NCI-H1694 (cell line): ENCODE results near the gene CD58.
"Not testable (repeated sequence)": the region's sequence is repeated elsewhere in the genome, so short reads cannot be mapped to it uniquely, and the experiment has no call there.

Experiments
- DNase-seq: peaks from one replicate; lab custom pipeline; 2025; lab: John Stamatoyannopoulos, UW

The CD58 gene, protein sequence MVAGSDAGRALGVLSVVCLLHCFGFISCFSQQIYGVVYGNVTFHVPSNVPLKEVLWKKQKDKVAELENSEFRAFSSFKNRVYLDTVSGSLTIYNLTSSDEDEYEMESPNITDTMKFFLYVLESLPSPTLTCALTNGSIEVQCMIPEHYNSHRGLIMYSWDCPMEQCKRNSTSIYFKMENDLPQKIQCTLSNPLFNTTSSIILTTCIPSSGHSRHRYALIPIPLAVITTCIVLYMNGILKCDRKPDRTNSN

DNA sequence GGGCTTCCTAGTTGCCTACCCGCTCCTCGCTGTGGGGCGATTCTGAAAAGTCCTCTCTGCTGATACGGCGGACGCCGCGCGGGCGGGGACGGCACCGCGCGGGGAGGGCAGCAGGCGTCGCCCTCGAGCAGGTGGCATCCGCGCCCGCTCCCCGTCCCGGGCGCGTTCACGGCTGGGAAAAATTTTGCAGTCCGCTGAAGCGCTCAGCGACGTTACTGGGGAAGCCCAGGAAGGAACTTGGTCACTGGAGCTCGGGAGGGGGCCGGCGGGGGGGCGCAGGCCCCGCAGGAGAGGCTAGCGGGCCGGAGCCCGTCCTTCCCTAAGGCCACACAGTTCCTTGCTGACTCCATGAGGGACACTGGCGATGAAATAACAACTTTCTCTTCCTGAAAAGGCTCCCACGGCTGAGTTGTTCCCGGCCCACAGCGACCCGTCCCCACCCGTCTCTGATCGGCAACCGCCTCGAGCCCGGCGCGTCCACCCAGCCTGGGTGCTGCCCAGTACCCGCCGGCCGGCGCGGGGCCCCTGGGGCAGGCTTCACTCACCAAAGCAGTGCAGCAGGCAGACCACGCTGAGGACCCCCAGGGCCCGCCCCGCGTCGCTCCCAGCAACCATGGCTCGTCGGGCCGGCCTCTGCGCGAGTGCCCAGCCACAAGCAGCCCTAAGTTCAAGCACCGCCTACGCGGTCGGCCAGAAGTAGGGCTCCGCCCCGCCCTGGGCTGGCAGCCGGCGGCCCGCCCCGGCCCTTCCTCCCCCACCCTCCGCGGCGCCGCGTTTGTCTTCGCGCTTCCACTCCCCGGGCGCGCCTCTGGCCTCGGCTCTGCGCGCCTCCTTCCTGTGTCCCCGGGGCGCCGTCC lies at the start of gene CD58:
Gene CD58 (minus strand): TSS at position 669 of the 857 bp plus-strand sequence. CDS start 54 bp downstream, at position 615.
- peak; percentile 61 for DNase-seq

DNA sequence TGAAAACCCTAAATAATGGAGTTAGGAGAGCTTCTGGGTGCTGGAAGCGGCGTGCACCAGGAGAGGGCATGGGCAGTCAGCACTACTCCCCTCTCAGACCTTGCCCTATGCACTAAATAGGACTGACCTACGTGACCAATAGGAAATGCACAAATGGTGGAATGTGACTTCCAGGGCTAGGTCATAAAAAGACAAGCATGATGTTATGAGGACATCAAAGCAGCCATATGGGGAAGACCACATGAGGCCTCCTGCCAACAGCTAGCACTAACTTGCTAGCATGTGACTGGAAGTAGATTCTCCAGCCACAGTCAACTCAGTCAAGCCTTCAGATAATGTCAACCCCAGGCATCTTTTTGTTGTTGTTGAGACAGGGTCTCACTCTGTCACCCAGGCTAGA lies 49.6 kb upstream of the CD58 start:
- not testable (repeated sequence) for DNase-seq

DNA sequence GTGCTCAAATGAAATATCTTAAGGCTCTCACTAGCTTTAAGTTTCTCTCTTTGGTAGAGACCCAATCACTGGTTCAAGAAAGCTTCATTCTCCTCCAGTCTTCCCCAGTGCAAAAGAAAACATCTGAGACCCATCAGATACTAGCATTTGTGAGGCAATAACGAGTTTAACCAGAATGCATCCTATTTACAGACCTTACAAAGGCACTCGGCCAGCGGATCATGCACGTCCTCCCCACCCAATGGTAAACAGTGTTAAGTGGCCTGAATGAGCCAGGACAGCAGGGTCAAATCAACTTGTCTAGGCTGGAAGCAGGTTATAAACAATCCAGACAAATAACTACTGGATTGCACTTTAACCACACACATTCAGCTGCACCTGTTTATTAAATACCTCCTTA lies 48.3 kb upstream of the CD58 start:
- not testable (repeated sequence) for DNase-seq

DNA sequence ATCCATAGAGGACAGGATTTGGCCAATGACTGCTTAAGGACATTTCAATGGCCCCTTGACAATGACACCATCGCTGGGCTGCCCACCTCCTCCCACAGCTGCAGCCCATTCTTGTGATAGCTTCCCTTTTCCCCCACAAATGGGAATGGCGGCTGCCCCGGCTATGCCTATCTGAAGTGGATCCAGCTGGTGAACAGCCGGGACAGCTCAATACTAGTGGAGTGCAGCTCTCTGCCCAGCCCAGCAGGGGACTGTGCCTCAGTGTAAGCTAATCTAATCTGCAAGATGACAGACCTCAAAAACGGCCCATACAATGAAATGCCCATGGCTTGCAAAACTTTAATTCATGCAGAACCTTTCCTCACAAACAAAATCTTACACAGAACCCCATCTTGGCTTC lies 47.0 kb upstream of the CD58 start:
- not testable (repeated sequence) for DNase-seq

DNA sequence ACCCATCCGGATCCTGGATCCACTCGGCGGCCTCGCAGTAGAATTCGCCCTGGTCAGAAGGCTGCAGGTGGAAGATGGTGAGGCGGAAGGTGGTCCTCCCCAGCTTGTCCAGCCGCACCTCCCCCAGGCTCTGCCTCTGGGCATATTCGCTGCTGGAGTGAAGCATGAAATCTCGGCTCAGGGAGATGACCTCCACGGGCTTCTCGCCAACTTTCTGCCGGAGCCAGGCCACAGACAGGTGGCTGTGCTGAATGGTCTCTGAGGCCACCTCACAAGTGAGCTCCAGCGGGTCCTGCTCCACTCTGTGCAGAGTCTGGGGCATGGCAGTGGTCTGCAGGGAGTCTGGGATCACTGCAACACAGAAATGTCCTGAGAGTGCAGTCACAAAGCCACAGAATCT lies 43.0 kb upstream of the CD58 start:
- not testable (repeated sequence) for DNase-seq

DNA sequence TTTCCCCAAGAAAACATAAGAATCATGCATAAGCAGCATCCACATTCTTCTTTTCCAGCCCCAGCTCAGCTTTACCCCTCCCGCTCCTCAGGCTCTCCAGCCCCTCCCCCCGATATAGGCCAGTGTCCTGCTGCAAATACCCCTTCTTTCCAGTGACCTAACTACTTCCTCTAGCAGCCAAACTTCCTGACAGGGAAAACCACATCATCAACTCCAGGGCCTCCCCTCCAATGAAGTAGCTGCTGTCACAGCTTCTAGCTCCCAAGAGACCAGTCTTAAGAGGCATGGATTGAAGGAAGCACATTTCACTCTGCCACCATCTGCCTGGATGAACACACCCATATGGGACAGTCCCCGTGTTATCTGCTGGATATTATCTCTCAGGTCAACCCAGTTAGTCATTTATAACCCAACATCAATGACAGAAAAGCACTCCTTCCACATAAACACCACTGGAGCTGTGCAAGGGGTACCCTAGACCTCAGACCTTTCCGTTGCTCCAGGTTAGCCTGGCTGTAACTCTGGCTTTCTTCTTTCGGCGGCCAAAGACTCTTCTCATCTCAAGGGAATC lies 39.1 kb upstream of the CD58 start:
- not testable (repeated sequence) for DNase-seq

DNA sequence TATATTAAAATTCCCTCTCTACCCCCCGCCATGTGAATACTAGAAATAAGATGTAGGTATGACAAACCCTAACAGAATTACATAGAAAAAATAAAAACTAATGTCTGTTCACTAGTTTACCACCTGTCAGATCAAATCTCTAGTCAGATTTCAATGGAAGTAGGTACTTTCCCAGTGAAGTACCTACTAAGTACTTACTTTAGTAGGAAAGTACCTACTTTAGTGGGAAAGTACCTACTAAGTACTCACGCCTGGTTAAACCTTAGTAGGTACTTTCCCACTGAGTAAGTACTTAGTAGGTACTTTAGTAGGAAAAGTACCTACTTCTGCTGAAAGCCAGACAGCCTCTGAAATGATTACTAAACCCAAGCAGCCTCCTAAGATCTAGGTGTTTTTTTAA lies 38.0 kb upstream of the CD58 start:
- not testable (repeated sequence) for DNase-seq

DNA sequence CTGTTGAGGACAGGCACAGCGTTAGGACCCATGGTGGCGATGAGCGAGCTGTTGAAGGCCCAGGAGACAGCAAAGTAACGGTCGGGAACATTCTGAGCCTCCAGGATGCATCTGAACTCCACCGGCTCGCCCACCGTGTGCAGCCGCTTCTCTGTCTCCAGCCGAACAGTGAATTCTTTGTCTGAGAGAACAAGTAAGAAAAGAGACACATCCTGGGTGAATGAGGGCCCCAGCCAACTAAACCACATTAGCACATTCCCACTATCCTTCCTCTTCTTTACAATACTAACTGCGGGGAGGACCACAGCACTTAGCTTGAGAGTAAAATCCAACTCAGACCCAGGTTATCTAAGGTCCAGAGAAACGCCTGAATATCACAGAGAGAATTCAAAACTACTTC lies 37.3 kb upstream of the CD58 start:
- DNase-seq, result not testable (repeated sequence)

DNA sequence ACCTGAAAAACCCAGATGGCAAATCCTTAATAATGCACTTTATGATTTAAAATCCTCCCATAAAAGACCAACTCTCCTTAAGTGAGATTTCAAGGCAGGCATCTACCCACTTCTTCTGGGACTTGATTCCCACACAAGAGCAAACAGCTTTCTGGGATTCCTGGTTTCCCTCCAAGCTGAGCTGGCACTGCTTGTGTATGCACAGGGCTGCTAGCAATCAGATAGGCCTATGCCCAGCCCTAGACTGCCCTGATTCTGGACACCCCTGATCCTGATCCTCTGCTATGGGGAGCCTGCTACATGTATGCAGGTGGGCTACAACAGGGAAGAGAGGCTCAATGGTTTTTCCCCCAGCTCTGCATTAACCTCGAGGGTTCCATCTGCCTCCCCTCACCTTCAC lies 36.6 kb upstream of the CD58 start:
- not testable (repeated sequence) for DNase-seq

DNA sequence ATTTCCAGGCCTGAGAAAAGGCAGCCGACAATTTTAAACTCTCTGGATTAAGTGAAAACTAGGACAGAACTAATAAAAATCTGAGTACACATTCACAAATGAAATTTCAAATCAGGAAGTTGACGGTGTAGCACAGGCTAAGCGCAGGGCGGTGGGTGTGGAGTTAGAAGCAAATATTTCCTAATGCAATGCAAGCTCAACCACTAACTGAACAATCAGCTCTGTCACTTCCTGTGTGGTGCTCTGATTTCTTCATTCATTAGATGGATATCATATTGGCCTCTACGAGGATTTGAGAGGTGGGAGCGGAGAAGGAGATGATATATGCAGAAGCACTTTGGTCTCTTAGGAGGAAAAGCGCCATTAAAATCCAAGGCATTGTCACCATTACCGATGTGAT lies 35.2 kb upstream of the CD58 start:
- not testable (repeated sequence) for DNase-seq

DNA sequence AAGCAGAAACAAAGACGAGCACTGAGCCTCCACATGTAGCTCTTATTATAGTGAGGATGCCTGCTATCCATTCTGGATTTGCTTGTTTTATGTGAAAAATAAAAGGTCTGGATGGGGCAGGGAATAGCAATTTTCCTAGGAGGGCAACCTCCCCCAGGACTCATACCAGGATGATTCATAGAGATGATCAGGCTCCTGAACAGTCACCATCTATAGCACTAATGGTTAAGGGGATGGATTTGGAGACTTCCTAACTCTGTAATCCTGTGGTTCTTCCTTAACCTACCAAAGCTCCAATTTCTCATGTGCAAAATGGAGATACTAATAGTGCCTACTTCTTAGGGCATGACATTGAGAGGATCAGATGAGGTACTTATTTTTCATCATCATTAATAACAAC lies 34.5 kb upstream of the CD58 start:
- DNase-seq, result no peak

DNA sequence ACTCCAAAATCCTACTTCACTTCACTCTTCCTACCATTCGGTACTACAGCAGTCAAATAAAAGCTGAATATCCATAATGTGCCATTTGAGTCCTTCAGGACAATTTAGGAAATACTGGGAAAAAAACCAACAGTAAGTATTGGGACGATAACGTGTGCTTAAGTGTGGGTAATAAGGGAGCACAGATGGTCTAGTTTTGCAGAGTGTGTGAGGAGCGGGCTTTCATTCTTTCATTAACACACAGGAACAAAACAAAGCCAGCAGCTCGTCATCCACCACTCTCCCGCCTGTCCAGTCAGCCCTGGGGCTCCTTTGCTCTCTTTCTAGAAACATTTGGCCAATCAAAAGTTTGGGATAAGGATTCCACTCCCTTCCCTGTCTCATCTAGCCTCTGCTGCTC lies 33.6 kb upstream of the CD58 start:
- DNase-seq, result peak; percentile 15

DNA sequence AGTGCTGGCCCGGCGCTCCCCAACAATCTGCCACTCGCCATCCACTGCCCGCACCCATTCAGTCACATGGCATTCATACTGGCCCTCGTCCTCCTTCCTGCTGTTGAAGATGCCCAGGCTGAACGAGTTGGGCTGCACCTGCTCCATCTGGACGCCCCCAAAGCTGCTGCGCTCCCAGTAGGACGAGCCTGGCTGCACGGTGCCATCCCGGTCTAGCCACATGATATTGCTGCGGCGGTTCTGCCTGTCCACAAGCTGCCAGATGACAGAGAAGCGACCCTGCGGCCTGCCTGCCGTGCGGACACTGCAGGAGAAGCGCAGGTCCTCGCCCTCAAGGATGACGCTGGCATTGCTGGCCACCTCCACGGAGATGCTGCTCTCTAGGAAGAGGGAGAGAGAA lies 32.8 kb upstream of the CD58 start:
- not testable (repeated sequence) for DNase-seq

DNA sequence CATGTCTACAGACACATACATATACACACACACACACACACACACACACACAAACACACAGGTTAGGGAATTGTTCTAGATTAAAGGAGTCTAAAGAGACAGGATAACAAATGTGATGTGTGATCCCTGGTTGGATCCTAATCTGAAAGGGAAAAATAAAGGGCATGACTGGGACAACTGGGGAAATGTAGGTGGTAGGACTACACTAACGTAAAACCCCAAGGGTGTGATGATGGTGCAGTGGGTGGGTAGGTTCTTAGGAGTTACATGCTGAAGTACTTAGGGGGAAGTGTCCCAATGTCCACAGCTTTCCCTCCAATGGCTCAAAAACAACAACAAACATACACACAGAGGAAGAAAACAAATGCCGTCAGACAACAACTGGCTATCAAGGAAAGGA lies 28.5 kb upstream of the CD58 start:
- DNase-seq, result not testable (repeated sequence)

DNA sequence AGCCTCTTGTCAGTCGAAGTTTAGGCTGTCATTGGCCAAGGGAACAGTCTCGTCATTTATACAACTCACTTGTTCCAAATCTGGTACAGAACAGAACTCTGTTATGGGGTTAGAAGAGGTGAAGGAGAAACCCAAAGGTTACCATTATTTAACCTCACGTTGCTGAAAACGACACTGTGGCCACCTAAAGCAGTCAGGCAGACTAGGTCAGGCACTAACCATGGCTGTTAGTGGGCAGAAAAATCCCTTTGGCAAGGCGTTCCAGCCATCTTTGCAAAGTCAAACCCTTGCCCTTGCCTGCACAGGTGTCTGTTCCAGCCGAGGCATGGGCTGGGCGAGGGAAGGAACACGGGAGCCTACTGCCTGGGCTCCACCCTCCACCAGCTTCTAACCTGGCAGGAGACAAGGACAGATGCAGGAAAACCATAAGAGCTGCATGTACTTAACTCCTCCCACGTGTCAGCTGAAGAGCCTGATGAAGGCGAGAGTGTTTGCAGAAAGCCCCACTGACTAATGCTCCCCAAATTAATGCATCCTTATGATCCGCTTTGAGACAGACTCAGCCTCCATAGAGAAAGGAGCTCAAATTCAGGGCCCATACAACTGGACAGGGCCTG lies 27.7 kb upstream of the CD58 start:
- not testable (repeated sequence) for DNase-seq

DNA sequence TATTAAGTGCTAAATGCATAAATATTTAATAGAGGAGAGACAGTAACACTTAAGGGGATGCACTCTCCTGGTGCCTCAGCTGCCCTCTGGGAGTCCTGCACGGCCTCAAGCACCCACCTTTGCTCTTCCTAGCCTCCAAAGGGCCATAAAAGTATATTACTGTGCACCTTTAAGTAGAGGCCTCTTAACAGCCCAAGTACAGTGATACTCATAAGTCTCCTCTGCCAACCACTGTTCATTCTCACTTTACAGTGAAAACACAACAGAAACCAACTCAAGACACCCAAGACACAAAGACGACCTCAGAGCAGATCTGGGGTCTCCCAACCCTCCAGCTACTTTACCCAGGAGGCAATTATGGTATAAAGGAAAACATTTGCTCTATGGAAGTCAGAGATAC lies 26.6 kb upstream of the CD58 start:
- not testable (repeated sequence) for DNase-seq

DNA sequence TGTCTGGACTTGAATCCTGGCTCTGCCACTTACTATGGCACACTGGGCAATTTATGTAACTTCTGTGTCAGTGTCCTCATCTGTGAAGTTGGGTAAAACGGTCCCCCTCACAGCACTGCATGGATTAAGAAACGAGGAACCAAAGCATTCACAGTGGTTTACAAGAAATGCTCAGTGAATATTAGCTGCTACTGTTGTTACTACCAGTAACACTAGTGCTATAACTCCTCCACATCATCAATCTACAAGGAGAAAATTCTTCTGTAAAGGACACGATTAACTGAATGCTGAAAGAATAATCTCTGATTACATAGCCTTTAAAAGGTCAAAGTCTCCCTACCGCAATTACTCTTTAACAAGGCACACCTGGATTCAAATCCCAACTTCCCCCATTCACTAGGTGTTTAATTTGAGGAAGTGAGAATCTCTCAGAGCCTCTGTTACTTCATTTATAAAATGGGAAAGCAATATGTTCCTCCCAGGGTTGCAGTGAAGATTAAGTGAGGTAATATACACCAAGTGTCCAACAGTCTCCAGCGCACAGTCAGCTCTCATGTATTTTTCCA lies 26.0 kb upstream of the CD58 start:
- not testable (repeated sequence) for DNase-seq

DNA sequence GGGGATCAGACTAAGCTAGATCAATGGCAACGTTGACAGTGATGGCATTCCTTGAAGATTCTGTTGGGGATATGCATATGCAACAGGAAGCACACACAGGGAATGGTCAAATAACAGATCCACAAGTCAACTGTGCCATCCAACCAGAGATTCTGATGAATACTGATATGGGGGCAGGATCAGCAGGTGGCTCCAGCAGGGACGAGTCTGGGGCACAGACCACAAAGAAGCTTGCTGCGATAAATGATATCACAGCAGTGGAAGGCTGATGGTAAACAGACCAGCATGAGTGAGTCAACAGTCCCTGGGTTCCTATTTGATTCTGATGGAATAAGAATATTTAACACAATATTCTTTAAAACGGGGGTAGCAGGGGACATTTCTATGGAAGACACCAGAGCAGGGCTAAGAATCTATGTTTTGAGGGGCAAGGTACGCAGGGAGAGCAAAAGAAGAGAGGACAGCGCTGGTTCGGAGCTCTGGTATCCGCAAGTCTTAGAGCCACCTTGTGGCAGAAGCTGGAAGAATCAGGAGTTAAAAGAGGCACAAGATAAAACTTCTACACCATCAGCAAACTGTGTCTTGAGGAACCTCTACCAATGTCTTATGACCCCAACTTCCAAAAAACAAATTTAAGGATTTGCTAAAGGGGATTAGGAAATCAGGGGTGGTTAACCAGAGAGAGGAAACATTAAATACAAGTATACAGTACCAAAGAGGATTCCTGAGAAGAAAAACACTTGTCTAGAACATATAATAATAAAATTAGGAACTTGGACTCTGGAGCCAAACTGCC lies 25.3 kb upstream of the CD58 start:
- DNase-seq, result not testable (repeated sequence)

DNA sequence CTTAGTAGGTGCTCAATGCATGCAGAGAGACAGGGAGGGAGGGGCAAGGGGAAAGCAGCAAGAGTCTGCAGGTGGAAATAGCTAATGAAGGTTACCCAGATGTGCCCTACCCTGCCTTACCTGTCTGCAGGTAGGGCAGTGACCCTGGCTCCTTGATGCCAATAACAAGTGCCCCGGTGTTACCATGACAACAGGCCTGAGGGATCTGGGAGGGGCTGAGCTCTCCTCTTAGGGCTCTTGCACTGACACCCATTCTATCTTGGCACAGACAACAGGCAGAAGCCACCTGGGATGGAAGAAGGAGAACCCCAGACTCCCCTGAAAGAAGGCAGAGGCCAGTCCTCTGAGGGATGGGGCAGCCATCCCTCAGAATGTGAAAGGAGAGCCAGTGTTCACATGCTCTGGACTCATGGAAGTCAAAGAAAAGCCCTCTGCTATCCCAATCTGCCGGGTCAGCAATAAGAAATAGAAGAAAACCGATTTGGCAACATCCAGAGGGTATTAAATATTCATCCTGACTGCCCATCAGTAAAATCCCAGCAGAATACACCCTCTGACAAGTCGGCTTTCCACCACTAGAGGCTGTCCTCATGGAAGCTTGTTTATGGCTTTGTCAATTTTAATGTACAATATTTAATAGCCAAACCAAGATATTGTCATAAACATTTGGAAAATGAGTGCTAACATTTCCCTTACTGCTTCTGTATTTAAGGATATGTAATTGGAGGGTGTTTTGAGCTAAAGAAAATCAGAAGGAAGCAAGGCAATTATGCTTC lies 24.4 kb upstream of the CD58 start:
- not testable (repeated sequence) for DNase-seq

DNA sequence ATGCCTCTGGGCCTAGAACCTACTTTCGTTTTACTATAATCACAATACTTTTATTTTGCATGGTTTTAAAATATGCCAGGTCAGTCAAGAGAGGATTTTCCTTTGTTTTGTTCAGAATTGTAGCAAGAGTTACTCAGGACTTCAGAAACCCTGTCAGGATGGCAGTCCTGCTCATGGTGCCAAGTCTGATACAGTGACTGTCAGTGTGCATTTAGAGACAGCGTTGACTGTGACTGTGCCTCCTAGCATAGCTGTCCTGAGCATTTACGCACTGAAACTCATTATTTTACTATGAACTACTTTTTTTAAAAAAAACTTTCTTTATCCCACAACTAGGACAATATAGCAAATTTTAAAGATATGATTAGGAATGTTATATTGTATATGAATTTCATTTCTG lies 23.2 kb upstream of the CD58 start:
- not testable (repeated sequence) for DNase-seq
